NT2/D1 (cell line): ENCODE data around the gene TMEM14A.

Experiments used
- DNase-seq: peaks from one replicate; pipeline ENCODE4 v3.0.0-alpha.2; 2011; ENCODE audit warnings: low read depth, low spot score
- H3K27me3 ChIP-seq: 2 replicates; pipeline ENCODE4 v1.6.0; 2011; ENCODE audit warnings: mild to moderate bottlenecking; ENCODE audit not compliant: insufficient read length, insufficient read depth
- H3K36me3 ChIP-seq: 2 replicates; pipeline ENCODE4 v1.6.1; 2011; ENCODE audit warnings: mild to moderate bottlenecking, low read length, mixed read lengths; ENCODE audit not compliant: insufficient read depth, insufficient read length
- H3K4me1 ChIP-seq: 2 replicates; pipeline ENCODE4 v1.5.1; 2011; ENCODE audit not compliant: insufficient read depth, insufficient read length
- H3K4me3 ChIP-seq: 2 replicates; pipeline ENCODE4 v1.5.1; 2011; ENCODE audit warnings: low read depth; ENCODE audit not compliant: insufficient read length
- H3K9ac ChIP-seq: 2 replicates; pipeline ENCODE4 v1.6.0; 2011; ENCODE audit warnings: low read depth; ENCODE audit not compliant: insufficient read length
- H3K9me3 ChIP-seq: 2 replicates; pipeline ENCODE4 v1.5.1; 2011; ENCODE audit warnings: mild to moderate bottlenecking, low read length; ENCODE audit not compliant: insufficient read depth
- SUZ12 ChIP-seq: IDR thresholded peaks from 2 replicates; pipeline ENCODE4 v1.6.1; 2011; ENCODE audit not compliant: insufficient read length, insufficient read depth; ENCODE audit errors: extremely low read depth
- YY1 ChIP-seq: IDR thresholded peaks from 2 replicates; pipeline ENCODE4 v1.6.1; 2011; ENCODE audit not compliant: insufficient read length, insufficient read depth
- ZNF274 ChIP-seq: IDR thresholded peaks from 2 replicates; pipeline ENCODE4 v1.6.1; 2011; ENCODE audit warnings: mild to moderate bottlenecking, low read depth, low read length

TMEM14A gene

DNA sequence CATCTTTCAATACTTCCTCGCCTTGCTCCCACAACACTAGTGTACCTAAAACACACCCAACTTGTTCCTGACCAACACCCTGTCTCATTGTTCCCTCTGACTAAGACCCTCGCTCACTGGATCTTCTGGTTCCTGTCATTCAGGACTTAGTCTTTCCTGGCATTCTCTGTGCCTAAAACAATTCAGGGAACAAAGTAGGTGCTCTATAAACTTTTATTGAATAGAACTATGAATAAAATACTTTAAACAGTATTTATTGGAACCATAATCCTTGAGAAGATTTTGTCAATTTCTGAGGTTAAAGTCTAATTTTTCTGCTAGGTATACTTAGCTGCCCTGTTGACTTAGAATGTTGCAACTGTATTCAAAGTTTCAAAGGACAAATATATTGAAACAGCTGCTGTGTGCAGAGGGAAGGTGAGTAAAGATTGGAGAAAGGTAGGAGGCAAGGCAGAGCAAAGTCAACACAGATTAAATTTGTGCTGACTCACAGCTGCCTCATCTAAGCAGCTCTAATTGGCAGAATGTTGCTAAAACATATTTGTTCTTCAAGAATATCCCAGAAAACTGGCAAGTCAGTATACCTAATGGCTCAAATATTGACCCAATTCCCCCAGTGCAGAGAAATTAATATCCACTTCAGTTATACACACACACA is 54.8 kb downstream of the TMEM14A start:
- DNase-seq: no peak
- Histone ChIP-seq H3K4me1 (no peaks in the 10 kb centered on the region), H3K27me3 (no peaks in the 10 kb centered on the region), H3K9ac (no peak overlapping the region), H3K36me3 (no peaks in the 10 kb centered on the region), H3K4me3 (no peak overlapping the region), H3K9me3 (no peaks in the 10 kb centered on the region)
- TF ChIP-seq ZNF274 (no peak), SUZ12 (no peak), YY1 (no peak)

DNA sequence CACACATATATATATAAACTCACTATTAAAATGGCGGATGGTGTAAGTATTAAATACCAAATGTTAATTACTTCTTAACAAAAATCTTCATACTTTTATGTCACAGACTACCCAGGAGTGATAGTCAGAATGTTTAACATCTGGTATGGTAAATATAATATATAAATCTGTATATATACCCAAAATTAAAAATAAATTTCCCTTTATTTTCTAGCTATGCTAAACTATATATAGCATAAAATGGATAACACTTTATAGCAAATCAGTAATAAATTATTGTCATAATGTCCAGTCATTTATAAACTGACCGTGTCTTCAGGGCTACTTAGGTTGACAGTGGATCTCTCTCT is 55.3 kb downstream of the TMEM14A start:
- Histone ChIP-seq H3K27me3 (no peaks in the 10 kb centered on the region), H3K36me3 (no peaks in the 10 kb centered on the region), H3K9ac (no peak overlapping the region), H3K9me3 (no peaks in the 10 kb centered on the region), H3K4me1 (no peaks in the 10 kb centered on the region), H3K4me3 (no peak overlapping the region)
- DNase-seq: no peak
- TF ChIP-seq SUZ12: no peak
- no peak for TF ChIP-seq YY1
- no peak for TF ChIP-seq ZNF274

DNA sequence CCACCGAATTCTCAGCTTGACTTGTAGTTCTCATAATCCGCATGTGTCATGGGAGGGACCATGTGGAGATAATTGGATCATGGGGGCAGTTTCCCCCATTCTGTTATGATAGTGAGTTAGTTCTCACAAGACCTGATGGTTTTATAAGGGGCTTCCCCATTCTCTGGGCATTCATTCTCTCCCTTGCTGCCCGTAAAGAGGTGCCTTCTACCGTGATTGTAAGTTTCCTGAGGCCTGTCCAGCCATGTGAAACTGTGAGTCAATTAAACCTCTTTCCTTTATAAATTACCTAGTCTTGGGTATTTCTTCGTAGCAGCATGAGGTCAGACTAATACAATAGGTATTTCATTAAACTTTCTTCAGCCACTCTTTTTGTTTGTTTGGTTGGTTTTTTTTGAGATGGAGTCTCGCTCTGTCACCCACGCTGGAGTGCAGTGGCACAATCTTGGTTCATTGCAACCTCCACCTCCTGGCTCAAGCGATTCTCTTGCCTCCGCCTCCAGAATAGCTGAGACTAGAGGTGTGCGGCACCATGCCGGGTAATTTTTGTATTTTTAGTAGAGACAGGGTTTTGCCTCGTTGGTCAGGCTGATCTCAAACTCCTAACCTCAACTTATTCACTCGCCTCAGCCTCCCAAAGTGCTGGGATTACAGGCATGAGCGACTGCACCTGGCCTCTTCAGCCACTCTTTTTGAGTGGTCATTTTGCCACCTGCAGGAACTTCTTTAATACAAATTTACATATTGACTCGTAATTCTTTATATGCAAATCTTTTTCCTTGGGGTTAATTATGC is 56.0 kb downstream of the TMEM14A start:
- no peaks in the 10 kb centered on the region for H3K4me1 ChIP-seq
- TF ChIP-seq SUZ12 (no peak), ZNF274 (no peak), YY1 (no peak)
- H3K36me3 ChIP-seq: no peaks in the 10 kb centered on the region
- no peak overlapping the region for H3K9ac ChIP-seq
- H3K9me3 ChIP-seq: no peaks in the 10 kb centered on the region
- no peak for DNase-seq
- H3K4me3 ChIP-seq: no peak overlapping the region
- no peaks in the 10 kb centered on the region for H3K27me3 ChIP-seq

DNA sequence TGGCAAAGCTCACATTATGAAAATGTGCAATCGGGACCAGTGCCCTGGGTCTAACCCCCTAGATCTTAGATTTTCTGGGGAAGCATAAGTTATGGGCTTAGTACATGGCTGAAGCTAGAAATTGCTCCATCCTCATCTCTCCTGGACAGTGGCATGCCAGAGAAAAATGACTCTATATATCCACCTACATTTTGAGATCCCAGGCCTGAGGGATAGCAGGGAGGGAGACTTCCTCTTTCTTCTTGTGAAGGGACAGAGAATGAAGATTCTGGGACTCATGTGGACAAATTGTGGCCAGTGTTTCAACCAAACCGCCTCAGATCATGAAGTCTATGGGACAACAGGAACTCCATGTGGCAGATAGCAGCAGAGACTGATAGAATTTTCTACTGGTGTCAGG is 57.0 kb downstream of the TMEM14A start:
- H3K9me3 ChIP-seq: no peaks in the 10 kb centered on the region
- H3K4me1 ChIP-seq: peaks cover 6% of the 10 kb centered on the region
- no peak for DNase-seq
- TF ChIP-seq YY1 (no peak), SUZ12 (no peak), ZNF274 (no peak)
- H3K9ac ChIP-seq: no peak overlapping the region
- no peaks in the 10 kb centered on the region for H3K36me3 ChIP-seq
- no peak overlapping the region for H3K4me3 ChIP-seq
- no peaks in the 10 kb centered on the region for H3K27me3 ChIP-seq

DNA sequence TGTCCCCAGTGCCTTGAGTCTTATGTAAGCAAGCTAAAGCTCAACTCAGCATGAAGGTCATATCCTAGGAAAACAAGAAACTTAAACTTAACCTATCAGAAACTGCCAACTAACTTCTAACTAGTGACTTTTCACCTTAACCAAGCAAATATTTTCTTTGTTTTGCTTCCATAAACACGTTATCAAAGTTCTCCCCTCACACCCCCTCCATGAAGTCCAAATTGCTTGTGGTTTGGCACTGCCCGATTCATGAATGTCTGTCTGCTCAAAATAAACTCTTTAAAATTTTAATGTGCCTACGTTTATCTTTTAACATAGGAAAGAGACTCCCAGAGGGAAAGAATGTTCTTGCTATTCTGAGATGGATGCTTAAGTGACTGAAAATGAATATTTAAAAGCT is 57.5 kb downstream of the TMEM14A start:
- H3K4me3 ChIP-seq: no peak overlapping the region
- TF ChIP-seq ZNF274: no peak
- TF ChIP-seq YY1: no peak
- TF ChIP-seq SUZ12: no peak
- H3K27me3 ChIP-seq: no peaks in the 10 kb centered on the region
- no peak for DNase-seq
- no peak overlapping the region for H3K9ac ChIP-seq
- peaks cover 6% of the 10 kb centered on the region for H3K4me1 ChIP-seq
- no peaks in the 10 kb centered on the region for H3K36me3 ChIP-seq
- H3K9me3 ChIP-seq: no peaks in the 10 kb centered on the region

DNA sequence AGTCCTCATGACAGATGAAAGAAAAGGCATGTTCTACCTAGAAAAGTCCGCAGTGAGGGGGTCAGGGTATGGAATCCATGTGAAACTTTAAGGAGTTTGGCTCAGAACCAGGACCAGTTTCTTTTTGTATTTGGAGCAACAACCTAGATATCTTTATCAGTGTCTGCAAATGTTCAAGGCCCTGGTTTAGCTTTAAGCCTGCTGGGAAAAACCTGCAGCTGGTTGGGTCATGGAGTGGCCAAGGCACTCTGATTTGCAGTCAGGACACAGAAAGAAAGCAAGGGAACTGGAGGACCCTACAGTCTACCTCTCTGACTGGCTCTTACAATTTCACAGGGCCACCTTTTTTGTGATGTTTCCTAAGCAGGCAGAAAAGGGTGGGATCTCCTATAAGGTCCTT is 58.7 kb downstream of the TMEM14A start:
- H3K9ac ChIP-seq: no peak overlapping the region
- no peaks in the 10 kb centered on the region for H3K36me3 ChIP-seq
- DNase-seq: no peak
- no peaks in the 10 kb centered on the region for H3K9me3 ChIP-seq
- TF ChIP-seq YY1: no peak
- no peak for TF ChIP-seq ZNF274
- TF ChIP-seq SUZ12: no peak
- H3K4me1 ChIP-seq: peaks cover 6% of the 10 kb centered on the region
- no peak overlapping the region for H3K4me3 ChIP-seq
- no peaks in the 10 kb centered on the region for H3K27me3 ChIP-seq

DNA sequence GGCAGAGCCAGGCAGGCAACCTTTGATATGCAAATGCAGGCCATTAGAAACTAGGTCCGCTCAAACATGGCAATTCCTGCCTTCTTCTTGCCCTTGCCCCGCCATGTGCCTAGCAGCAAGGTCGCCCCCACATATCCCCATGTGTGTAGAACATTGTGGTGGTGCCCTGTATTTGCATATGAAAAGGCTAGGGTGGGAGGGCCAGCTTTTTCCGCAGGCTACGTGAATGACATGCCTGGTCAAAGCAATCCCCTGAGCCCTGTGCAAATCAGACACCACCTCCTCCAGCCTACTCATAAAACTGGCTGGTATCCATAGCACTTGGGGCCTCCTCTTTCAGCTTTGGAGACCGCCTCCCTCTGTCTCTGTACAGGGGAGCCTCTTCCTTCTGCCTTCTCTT is 60.8 kb downstream of the TMEM14A start:
- TF ChIP-seq SUZ12 (no peak), YY1 (no peak), ZNF274 (no peak)
- DNase-seq: peak; percentile 15
- no peaks in the 10 kb centered on the region for H3K27me3 ChIP-seq
- no peak overlapping the region for H3K4me3 ChIP-seq
- no peak overlapping the region for H3K9ac ChIP-seq
- no peaks in the 10 kb centered on the region for H3K9me3 ChIP-seq
- H3K4me1 ChIP-seq: peaks cover 6% of the 10 kb centered on the region
- no peaks in the 10 kb centered on the region for H3K36me3 ChIP-seq
